WTC11 (cell line): ENCODE data around the gene GPR132. TPM values are rescaled to one million over a fixed set of nuclear protein-coding genes. Genes with fewer than 3 reads are reported as not detected.

Experiments used
- ATAC-seq: fragments of 200-7000 bp; cut with Tn5 transposase; 2 replicates; pipeline ENCODE4 v1.10.0; 2021; ENCODE audit warnings: mild to moderate bottlenecking, moderate library complexity
- CTCF ChIA-PET: fragments of 300-600 bp; sonication (Branson Sonifier 250); formaldehyde crosslinking; loops from one replicate; lab custom pipeline; 2021; ENCODE audit warnings: antibody characterized with exemption; lab: Charles Lee
- POLR2A ChIA-PET: fragments of 350-600 bp; sonication (Branson Sonifier 250); formaldehyde crosslinking; loops from one replicate; lab custom pipeline; 2021; ENCODE audit warnings: antibody characterized with exemption; lab: Charles Lee
- DNase-seq: peaks from one replicate; pipeline ENCODE4 v3.0.0; 2021; ENCODE audit warnings: low spot score
- H3K27ac Mint-ChIP-seq: 2 replicates; pipeline ENCODE4 v1.8.0; 2021; ENCODE audit warnings: mixed read lengths
- H3K27me3 Mint-ChIP-seq: 2 replicates; pipeline ENCODE4 v1.8.0; 2021; ENCODE audit warnings: low read depth, mild to moderate bottlenecking, moderate library complexity, mixed read lengths
- H3K36me3 Mint-ChIP-seq: 2 replicates; pipeline ENCODE4 v1.8.0; 2021; ENCODE audit warnings: mixed read lengths
- H3K4me1 Mint-ChIP-seq: 2 replicates; pipeline ENCODE4 v1.8.0; 2022; ENCODE audit warnings: mixed read lengths
- H3K4me3 Mint-ChIP-seq: 2 replicates; pipeline ENCODE4 v1.8.0; 2021; ENCODE audit warnings: mild to moderate bottlenecking, moderate library complexity, mixed read lengths
- H3K9me3 Mint-ChIP-seq: 2 replicates; pipeline ENCODE4 v1.8.0; 2021; ENCODE audit warnings: mixed read lengths
- FOXP1 ChIP-seq: sonication (generic); formaldehyde crosslinking; IDR thresholded peaks from 2 replicates; pipeline ENCODE4 v1.8.0; 2022; ENCODE audit warnings: missing genetic modification reagents, mild to moderate bottlenecking, moderate library complexity, borderline replicate concordance
- GABPB1 ChIP-seq: sonication (generic); formaldehyde crosslinking; IDR thresholded peaks from 2 replicates; pipeline ENCODE4 v1.8.1; 2023; ENCODE audit warnings: mild to moderate bottlenecking, missing genetic modification reagents
- GRHL2 ChIP-seq: fragments of 250-450 bp; sonication (Bioruptor Pico); IDR thresholded peaks from 2 replicates; pipeline ENCODE4 v1.8.0; 2022; ENCODE audit warnings: mild to moderate bottlenecking, moderate library complexity; ENCODE audit not compliant: insufficient replicate concordance, severe bottlenecking
- JUN ChIP-seq: sonication (generic); formaldehyde crosslinking; IDR thresholded peaks from 2 replicates; pipeline ENCODE4 v1.8.0; 2023; ENCODE audit warnings: mild to moderate bottlenecking, missing genetic modification reagents
- ZNF138 ChIP-seq: sonication (generic); formaldehyde crosslinking; conservative IDR thresholded peaks from 2 replicates; pipeline ENCODE4 v1.8.1; 2022; ENCODE audit warnings: mild to moderate bottlenecking, moderate library complexity, missing genetic modification reagents
- ZNF281 ChIP-seq: sonication (generic); formaldehyde crosslinking; IDR thresholded peaks from 2 replicates; pipeline ENCODE4 v1.8.0; 2023; ENCODE audit warnings: mild to moderate bottlenecking, missing genetic modification reagents
- ZNF512 ChIP-seq: sonication (generic); formaldehyde crosslinking; IDR thresholded peaks from 2 replicates; pipeline ENCODE4 v1.8.1; 2022; ENCODE audit warnings: missing genetic modification reagents, borderline replicate concordance
- total RNA-seq: library from RNA; stranded (reverse); gene quantifications from 3 replicates; pipeline ENCODE4 v1.2.3, GENCODE V29; 2021
- TF ChIP-seq, protein P1 (sequence below): sonication (generic); formaldehyde crosslinking; IDR thresholded peaks from 2 replicates; pipeline ENCODE4 v1.8.1; 2023; ENCODE audit warnings: mild to moderate bottlenecking, missing genetic modification reagents
- TF ChIP-seq, protein P2 (sequence below): sonication (generic); formaldehyde crosslinking; IDR thresholded peaks from 2 replicates; pipeline ENCODE4 v1.8.1; 2022; ENCODE audit warnings: low read depth, missing genetic modification reagents, borderline replicate concordance
- TF ChIP-seq, protein P3 (sequence below): fragments of 200-600 bp; IDR thresholded peaks from 2 replicates; pipeline ENCODE4 v1.8.0; 2022; ENCODE audit warnings: antibody characterized with exemption

GPR132 gene
- total RNA-seq, 1 experiment from 2014 or later = 0.13 TPM

DNA sequence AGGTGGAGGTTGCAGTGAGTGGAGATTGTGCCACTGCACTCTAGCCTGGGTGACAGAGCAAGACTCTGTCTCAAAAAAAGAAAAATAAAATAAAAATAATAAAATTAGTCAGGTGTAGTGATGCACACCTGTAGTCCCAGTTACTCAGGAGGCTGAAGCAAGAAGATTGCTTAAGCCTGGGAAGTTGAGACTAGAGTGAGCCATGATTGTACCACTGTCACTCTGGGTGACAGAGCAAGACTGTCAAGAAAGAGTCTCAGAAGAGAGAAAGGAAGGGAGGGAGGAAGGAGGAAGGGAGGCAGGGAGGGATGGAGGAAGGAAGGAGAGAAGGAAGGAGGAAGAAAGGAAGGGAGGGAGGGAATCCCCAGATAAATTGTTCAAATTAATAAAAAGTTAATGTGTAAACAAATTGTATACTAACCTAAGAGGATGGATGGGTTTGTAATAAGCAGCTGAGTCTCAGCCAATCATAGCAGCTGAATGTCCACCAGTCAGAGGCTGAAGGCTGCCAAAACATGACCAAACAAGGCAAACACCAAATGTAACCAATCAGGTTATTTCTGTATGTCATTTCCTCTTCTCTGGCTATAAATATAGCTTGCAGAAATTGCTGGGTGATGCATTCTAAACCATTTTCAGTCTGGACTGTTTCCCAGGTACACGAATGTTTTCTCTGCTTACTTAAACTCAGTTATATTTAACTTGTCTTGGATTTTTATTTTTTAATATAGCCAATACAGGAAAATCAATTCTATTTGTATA lies 38.2 kb downstream of the GPR132 start (continued):
- TF ChIP-seq, protein P1, sequence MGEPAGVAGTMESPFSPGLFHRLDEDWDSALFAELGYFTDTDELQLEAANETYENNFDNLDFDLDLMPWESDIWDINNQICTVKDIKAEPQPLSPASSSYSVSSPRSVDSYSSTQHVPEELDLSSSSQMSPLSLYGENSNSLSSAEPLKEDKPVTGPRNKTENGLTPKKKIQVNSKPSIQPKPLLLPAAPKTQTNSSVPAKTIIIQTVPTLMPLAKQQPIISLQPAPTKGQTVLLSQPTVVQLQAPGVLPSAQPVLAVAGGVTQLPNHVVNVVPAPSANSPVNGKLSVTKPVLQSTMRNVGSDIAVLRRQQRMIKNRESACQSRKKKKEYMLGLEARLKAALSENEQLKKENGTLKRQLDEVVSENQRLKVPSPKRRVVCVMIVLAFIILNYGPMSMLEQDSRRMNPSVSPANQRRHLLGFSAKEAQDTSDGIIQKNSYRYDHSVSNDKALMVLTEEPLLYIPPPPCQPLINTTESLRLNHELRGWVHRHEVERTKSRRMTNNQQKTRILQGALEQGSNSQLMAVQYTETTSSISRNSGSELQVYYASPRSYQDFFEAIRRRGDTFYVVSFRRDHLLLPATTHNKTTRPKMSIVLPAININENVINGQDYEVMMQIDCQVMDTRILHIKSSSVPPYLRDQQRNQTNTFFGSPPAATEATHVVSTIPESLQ (CRISPR knock-in tag) = no peak
- TF ChIP-seq, protein P2, sequence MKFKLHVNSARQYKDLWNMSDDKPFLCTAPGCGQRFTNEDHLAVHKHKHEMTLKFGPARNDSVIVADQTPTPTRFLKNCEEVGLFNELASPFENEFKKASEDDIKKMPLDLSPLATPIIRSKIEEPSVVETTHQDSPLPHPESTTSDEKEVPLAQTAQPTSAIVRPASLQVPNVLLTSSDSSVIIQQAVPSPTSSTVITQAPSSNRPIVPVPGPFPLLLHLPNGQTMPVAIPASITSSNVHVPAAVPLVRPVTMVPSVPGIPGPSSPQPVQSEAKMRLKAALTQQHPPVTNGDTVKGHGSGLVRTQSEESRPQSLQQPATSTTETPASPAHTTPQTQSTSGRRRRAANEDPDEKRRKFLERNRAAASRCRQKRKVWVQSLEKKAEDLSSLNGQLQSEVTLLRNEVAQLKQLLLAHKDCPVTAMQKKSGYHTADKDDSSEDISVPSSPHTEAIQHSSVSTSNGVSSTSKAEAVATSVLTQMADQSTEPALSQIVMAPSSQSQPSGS (CRISPR knock-in tag) = no peak
- TF ChIP-seq FOXP1 (CRISPR knock-in tag) = no peak

DNA sequence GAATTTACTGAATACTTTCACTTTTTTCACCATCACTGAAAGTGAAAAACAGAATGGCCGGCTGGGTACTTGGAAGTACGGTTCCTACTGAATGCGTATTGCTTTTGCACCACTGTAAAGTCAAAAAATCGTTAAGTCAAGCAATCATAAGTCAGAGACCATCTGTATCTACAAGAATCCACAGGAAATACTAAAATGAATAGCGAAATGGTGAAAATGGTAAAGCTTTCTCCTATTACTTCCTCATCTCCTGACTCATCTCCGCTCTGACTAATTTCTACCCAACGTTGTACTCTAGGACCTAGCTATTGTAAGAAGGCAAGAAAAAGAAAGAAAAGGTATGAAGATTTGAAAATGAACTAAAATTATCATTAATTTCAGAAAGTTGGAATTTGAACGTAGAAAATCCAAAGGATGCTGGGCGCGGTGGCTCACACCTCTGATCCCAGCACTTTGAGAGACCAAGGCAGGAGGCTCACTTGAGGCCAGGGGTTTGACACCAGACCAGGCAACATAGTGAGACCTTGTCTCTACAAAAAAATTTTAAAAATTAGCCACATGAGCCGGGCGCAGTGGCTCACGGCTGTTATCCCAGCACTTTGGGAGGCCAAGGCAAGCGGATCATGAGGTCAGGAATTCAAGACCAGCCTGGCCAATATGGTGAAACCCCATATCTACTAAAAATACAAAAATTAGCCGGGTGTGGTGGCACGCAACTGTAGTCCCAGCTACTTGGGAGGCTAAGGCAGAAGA lies 39.0 kb downstream of the GPR132 start:
- no peak overlapping the region for H3K27ac Mint-ChIP-seq
- no peaks in the 10 kb centered on the region for H3K9me3 Mint-ChIP-seq

DNA sequence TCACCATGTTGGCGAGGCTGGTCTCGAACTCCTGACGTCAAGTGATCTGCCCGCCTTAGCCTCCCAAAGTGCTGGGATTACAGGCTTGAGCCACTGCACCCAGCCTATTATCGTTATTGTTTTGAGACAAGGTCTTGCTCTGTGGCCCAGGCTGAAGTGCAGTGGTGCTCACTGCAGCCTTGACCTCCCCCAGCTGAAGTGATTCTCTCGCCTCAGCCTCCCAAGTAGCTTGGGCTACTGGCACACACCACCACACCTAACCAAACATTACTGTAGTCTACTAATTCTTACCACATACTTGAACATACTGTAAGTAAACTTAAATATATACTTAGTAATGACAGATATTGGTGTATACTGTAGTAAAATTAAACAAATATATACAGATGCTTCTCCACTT lies 39.8 kb downstream of the GPR132 start:
- CTCF ChIA-PET = interaction anchor here (0.5 to 1.6 kb wide), 2 partner anchors 50 to 931 kb away, joined by 3 to 4 read pairs; no protein-coding TSS in a partner anchor
- POLR2A ChIA-PET = no interaction called here
- no peak overlapping the region for H3K27ac Mint-ChIP-seq

More for the DNA sequence above, 39.0 kb downstream of the GPR132 start:
- no peak for ATAC-seq
- POLR2A ChIA-PET = no interaction called here
- DNase-seq = no peak
- Mint-ChIP-seq H3K4me3 (no peak overlapping the region), H3K4me1 (peaks cover 23% of the 10 kb centered on the region), H3K36me3 (no peaks in the 10 kb centered on the region; the same call in 1 of the 2 replicates), H3K27me3 (peaks cover 15% of the 10 kb centered on the region)
- no peak for TF ChIP-seq ZNF138
- CTCF ChIA-PET = interaction anchor here (1.2 to 1.6 kb wide), 2 partner anchors 51 to 64 kb away, joined by 3 to 4 read pairs; no protein-coding TSS in a partner anchor

More for the DNA sequence above, 39.8 kb downstream of the GPR132 start:
- Mint-ChIP-seq H3K9me3 (no peaks in the 10 kb centered on the region), H3K36me3 (no peaks in the 10 kb centered on the region; the same call in 1 of the 2 replicates), H3K4me3 (no peak overlapping the region), H3K27me3 (peaks cover 8% of the 10 kb centered on the region), H3K4me1 (peaks cover 23% of the 10 kb centered on the region)
- no peak for TF ChIP-seq GRHL2 (CRISPR knock-in tag)
- TF ChIP-seq, protein P3, sequence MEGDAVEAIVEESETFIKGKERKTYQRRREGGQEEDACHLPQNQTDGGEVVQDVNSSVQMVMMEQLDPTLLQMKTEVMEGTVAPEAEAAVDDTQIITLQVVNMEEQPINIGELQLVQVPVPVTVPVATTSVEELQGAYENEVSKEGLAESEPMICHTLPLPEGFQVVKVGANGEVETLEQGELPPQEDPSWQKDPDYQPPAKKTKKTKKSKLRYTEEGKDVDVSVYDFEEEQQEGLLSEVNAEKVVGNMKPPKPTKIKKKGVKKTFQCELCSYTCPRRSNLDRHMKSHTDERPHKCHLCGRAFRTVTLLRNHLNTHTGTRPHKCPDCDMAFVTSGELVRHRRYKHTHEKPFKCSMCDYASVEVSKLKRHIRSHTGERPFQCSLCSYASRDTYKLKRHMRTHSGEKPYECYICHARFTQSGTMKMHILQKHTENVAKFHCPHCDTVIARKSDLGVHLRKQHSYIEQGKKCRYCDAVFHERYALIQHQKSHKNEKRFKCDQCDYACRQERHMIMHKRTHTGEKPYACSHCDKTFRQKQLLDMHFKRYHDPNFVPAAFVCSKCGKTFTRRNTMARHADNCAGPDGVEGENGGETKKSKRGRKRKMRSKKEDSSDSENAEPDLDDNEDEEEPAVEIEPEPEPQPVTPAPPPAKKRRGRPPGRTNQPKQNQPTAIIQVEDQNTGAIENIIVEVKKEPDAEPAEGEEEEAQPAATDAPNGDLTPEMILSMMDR = no peak
- TF ChIP-seq GABPB1 (CRISPR knock-in tag) = no peak
- TF ChIP-seq ZNF512 (CRISPR knock-in tag) = no peak
- TF ChIP-seq ZNF281 = no peak
- TF ChIP-seq JUN (CRISPR knock-in tag) = no peak
- no peak for DNase-seq
- ATAC-seq = no peak
